Caco-2 (cell line): ENCODE measurements around the gene CTIF. TPM values are rescaled to one million over a fixed set of nuclear protein-coding genes. Genes with fewer than 3 reads are reported as not detected.

ENCODE experiments used
- BruUV-seq: library from RNA; stranded (reverse); fragments of 400-500 nt; replicated peaks from 2 replicates; lab custom pipeline; 2021; lab: Mats Ljungman, UMichigan
- CTCF ChIA-PET: fragments of 300-600 bp; sonication (Branson Sonifier 250); formaldehyde crosslinking; loops from one replicate; lab custom pipeline; 2022; ENCODE audit warnings: antibody characterized with exemption; lab: Charles Lee
- POLR2A ChIA-PET: fragments of 300-600 bp; sonication (Branson Sonifier 250); formaldehyde crosslinking; loops from one replicate; lab custom pipeline; 2022; ENCODE audit warnings: antibody characterized with exemption; lab: Charles Lee
- DNase-seq, 2 experiments: peaks; one replicate each; pipeline versions ENCODE4 v3.0.0 to v3.0.0-alpha.2; 2020 to 2022
- H3K27me3 ChIP-seq: replicated peaks from 2 replicates; pipeline ENCODE4 v1.6.0; 2011; ENCODE audit warnings: low read length; ENCODE audit not compliant: control insufficient read depth, insufficient read depth
- H3K36me3 ChIP-seq: 2 replicates; pipeline ENCODE4 v1.5.1; 2011; ENCODE audit warnings: low read length; ENCODE audit not compliant: control insufficient read depth, insufficient read depth
- H3K4me1 ChIP-seq: fragments of 250-450 bp; sonication (Bioruptor Pico); 2 replicates; pipeline ENCODE4 v1.5.1; 2020; ENCODE audit warnings: mild to moderate bottlenecking
- H3K4me3 ChIP-seq: 2 replicates; pipeline ENCODE4 v1.5.1; 2011; ENCODE audit warnings: low read depth, mild to moderate bottlenecking, control low read depth, low read length
- H3K9me3 ChIP-seq: fragments of 250-450 bp; sonication (Bioruptor Pico); 2 replicates; pipeline ENCODE4 v1.5.1; 2020; ENCODE audit warnings: mild to moderate bottlenecking, moderate library complexity
- H3K27ac Mint-ChIP-seq: one replicate; pipeline ENCODE4 v1.8.0; 2022; ENCODE audit warnings: mixed read lengths; ENCODE audit not compliant: unreplicated experiment
- H3K27me3 Mint-ChIP-seq: one replicate; pipeline ENCODE4 v1.8.0; 2022; ENCODE audit warnings: mixed read lengths; ENCODE audit not compliant: insufficient read depth, unreplicated experiment
- H3K36me3 Mint-ChIP-seq: one replicate; pipeline ENCODE4 v1.8.0; 2022; ENCODE audit warnings: mild to moderate bottlenecking, mixed read lengths; ENCODE audit not compliant: insufficient read depth, unreplicated experiment
- H3K4me1 Mint-ChIP-seq: one replicate; pipeline ENCODE4 v1.8.0; 2022; ENCODE audit warnings: low read depth, mixed read lengths; ENCODE audit not compliant: unreplicated experiment
- H3K4me3 Mint-ChIP-seq: one replicate; pipeline ENCODE4 v1.8.0; 2022; ENCODE audit warnings: mild to moderate bottlenecking, moderate library complexity, mixed read lengths; ENCODE audit not compliant: unreplicated experiment
- H3K9me3 Mint-ChIP-seq: one replicate; pipeline ENCODE4 v1.8.0; 2022; ENCODE audit warnings: mixed read lengths; ENCODE audit not compliant: unreplicated experiment
- CTCF ChIP-seq, 2 experiments: fragments of 200-600 bp in 1 of 2; IDR thresholded peaks; 1 replicate in 1 of 2; 2 replicates in 1 of 2; pipeline versions ENCODE4 v1.5.1 to v1.8.0; 2011 to 2022; ENCODE audit warnings: antibody characterized with exemption in 1 of 2, control low read depth in 1 of 2, inconsistent platforms in 1 of 2, low read depth in 1 of 2, low read length in 1 of 2, mild to moderate bottlenecking in 1 of 2, moderate library complexity in 1 of 2; ENCODE audit not compliant: insufficient read depth in 1 of 2, severe bottlenecking in 1 of 2, unreplicated experiment in 1 of 2
- intact Hi-C: fragments of 100-400 bp; cut with micrococcal nuclease; formaldehyde crosslinking; loops from one replicate; pipeline ENCODE4 v1.10.0; 2022; ENCODE audit not compliant: unreplicated experiment
- total RNA-seq: library from RNA; stranded (reverse); gene quantifications from 2 replicates; pipeline ENCODE4 v1.2.3, GENCODE V29; 2022

CTIF gene
- total RNA-seq, 1 experiment from 2014 or later: 19.9 TPM

DNA sequence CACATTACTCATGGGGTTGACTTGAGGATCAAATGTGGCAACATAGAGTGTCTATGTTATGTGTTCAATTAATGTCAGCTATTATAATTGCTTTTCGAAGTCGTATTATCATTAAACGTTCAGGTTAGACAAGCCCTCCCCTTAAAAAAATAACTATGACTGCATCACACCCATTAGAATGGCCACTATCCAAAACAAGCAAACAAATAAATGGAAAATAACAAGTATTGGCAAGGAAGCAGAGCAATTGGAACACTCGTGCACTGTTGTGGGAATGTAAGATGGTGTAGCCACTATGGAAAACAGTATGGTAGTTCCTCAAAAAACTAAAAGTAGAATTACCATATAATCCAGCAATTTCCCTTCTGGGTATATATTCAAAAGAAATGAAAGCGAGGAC, 10.0 kb upstream of the CTIF start:
- DNase-seq: no peak
- intact Hi-C loops: no loop called here

GRCh38 chr18:48529796-48530195, 9.0 kb upstream of the CTIF start:
- CTCF ChIA-PET: no interaction called here
- Histone ChIP-seq H3K27me3 (no peaks in the 10 kb centered on the region), H3K9me3 (no peaks in the 10 kb centered on the region), H3K4me3 (no peak overlapping the region), H3K4me1 (no peaks in the 10 kb centered on the region), H3K36me3 (no peaks in the 10 kb centered on the region)
- Mint-ChIP-seq H3K27ac (no peak overlapping the region), H3K4me3 (no peak overlapping the region), H3K36me3 (no peaks in the 10 kb centered on the region), H3K4me1 (no peaks in the 10 kb centered on the region), H3K27me3 (no peaks in the 10 kb centered on the region), H3K9me3 (no peaks in the 10 kb centered on the region)
- no TSS peak for BruUV-seq
- DNase-seq: no peak
- intact Hi-C loops: no loop called here
- POLR2A ChIA-PET: no interaction called here
- no peak for TF ChIP-seq CTCF (IDR thresholded peaks at IDR 0.05; ENCODE audit: insufficient read depth in 1 of 2, low read depth in 1 of 2, low read length in 1 of 2, severe bottlenecking in 1 of 2, unreplicated experiment in 1 of 2)

More for the DNA sequence above, 10.0 kb upstream of the CTIF start:
- no TSS peak for BruUV-seq
- Histone ChIP-seq H3K4me3 (no peak overlapping the region), H3K4me1 (no peaks in the 10 kb centered on the region), H3K27me3 (no peaks in the 10 kb centered on the region), H3K9me3 (no peaks in the 10 kb centered on the region), H3K36me3 (no peaks in the 10 kb centered on the region)
- no peaks in the 10 kb centered on the region for H3K27me3 Mint-ChIP-seq
- no peaks in the 10 kb centered on the region for H3K36me3 Mint-ChIP-seq
- no peaks in the 10 kb centered on the region for H3K9me3 Mint-ChIP-seq
- H3K4me3 Mint-ChIP-seq: no peak overlapping the region
- no peak for TF ChIP-seq CTCF (IDR thresholded peaks at IDR 0.05; ENCODE audit: insufficient read depth in 1 of 2, low read depth in 1 of 2, low read length in 1 of 2, severe bottlenecking in 1 of 2, unreplicated experiment in 1 of 2)
- ChIA-PET POLR2A (no interaction called here), CTCF (no interaction called here)
- H3K4me1 Mint-ChIP-seq: no peaks in the 10 kb centered on the region
- no peak overlapping the region for H3K27ac Mint-ChIP-seq

DNA sequence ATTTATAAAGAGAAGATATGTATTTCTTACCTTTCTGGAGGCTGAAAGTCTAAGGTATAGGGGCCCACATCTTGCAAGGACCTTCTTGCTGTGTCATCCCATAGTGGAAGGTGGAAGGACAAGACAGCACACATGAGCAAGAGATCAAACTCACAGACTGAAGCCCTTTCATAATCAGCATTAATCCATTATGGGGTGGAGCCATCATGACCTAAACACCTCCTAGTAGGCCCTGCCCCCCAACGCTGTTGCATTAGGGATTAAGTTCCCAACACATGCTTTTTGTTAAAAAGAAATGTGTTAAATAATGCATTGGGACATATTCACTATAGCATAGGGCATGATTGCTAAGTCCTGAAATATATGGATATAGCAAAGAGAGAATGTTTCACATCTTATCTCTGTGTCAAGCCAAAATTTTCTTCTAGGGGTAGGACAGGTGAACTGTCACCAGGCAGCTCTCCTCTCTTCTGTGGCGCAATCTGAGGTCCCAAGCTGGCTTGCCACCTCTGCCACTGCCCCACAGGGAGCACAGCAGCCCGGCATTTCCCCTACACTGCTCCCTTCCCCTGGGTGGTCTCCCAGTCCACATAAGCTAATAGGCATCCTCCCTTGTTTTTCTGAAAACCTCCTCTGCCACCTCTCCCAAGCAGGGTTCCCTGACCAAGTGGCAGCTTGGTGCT, 8.3 kb upstream of the CTIF start:
- Histone ChIP-seq H3K4me3 (no peak overlapping the region), H3K9me3 (no peaks in the 10 kb centered on the region), H3K36me3 (no peaks in the 10 kb centered on the region), H3K4me1 (no peaks in the 10 kb centered on the region), H3K27me3 (no peaks in the 10 kb centered on the region)
- Mint-ChIP-seq H3K4me1 (no peaks in the 10 kb centered on the region), H3K27me3 (no peaks in the 10 kb centered on the region), H3K9me3 (no peaks in the 10 kb centered on the region), H3K27ac (no peak overlapping the region), H3K36me3 (no peaks in the 10 kb centered on the region), H3K4me3 (no peak overlapping the region)
- no peak for TF ChIP-seq CTCF (IDR thresholded peaks at IDR 0.05; ENCODE audit: insufficient read depth in 1 of 2, low read depth in 1 of 2, low read length in 1 of 2, severe bottlenecking in 1 of 2, unreplicated experiment in 1 of 2)
- no TSS peak for BruUV-seq
- CTCF ChIA-PET: no interaction called here
- POLR2A ChIA-PET: no interaction called here
- DNase-seq: no peak
- intact Hi-C loops: no loop called here
